WI38 (cell line): ENCODE measurements around the gene DKK3.
A peak's percentile ranks its signal among the peaks of the same experiment; 100 is the strongest.

ENCODE experiments used
- H3K4me3 ChIP-seq: 2 replicates; pipeline ENCODE4 v1.5.1; 2011; ENCODE audit warnings: low read depth, mild to moderate bottlenecking, control low read depth, low read length
- CTCF ChIP-seq: IDR thresholded peaks from 2 replicates; pipeline ENCODE4 v1.5.1; 2012; ENCODE audit warnings: low read depth, mild to moderate bottlenecking, control low read depth, low read length

DKK3 gene

GRCh38 chr11:12050470-12051286 is 42.3 kb upstream of the DKK3 start:
- no peak for TF ChIP-seq CTCF
- no peak overlapping the region for H3K4me3 ChIP-seq

GRCh38 chr11:12048936-12049790 is 40.7 kb upstream of the DKK3 start:
- no peak for TF ChIP-seq CTCF
- no peak overlapping the region for H3K4me3 ChIP-seq

- no peak for TF ChIP-seq CTCF
- H3K4me3 ChIP-seq, result no peak overlapping the region
These were observed 38.3 kb upstream of the DKK3 start for GRCh38 chr11:12046636-12047236.

- TF ChIP-seq CTCF, result no peak
- no peak overlapping the region for H3K4me3 ChIP-seq
These were observed 37.6 kb upstream of the DKK3 start for GRCh38 chr11:12045914-12046635.

GRCh38 chr11:12044799-12045198 is 36.4 kb upstream of the DKK3 start:
- no peak for TF ChIP-seq CTCF
- H3K4me3 ChIP-seq, result peak overlapping the region; percentile 32

- H3K4me3 ChIP-seq, result peak overlapping the region; percentile 32
- peak; percentile 77 for TF ChIP-seq CTCF
These were observed 35.7 kb upstream of the DKK3 start for GRCh38 chr11:12043959-12044791.
